Endothelial cell of umbilical vein (primary cell): ENCODE measurements around the gene TMPRSS12.

Experiments
- MYC ChIP-seq: IDR thresholded peaks from one replicate; pipeline ENCODE4 v1.6.1; 2011; ENCODE audit warnings: mild to moderate bottlenecking, low read depth, low read length
- POLR2A ChIP-seq: IDR thresholded peaks from 2 replicates; pipeline ENCODE4 v1.6.1; 2012; ENCODE audit warnings: low read depth, mild to moderate bottlenecking, control low read depth, low read length
- TF ChIP-seq, protein P1 (sequence below), 2 donors: IDR thresholded peaks; 1 replicate in 1 of 2; 2 replicates in 1 of 2; pipeline ENCODE4 v1.5.1; 2011; ENCODE audit warnings: low read length in 2 of 2, mild to moderate bottlenecking in 2 of 2, moderate library complexity in 2 of 2, control low read depth in 1 of 2, inconsistent platforms in 1 of 2, low read depth in 1 of 2; ENCODE audit not compliant: insufficient read depth in 1 of 2; ENCODE audit errors: extremely low read depth in 1 of 2

DNA sequence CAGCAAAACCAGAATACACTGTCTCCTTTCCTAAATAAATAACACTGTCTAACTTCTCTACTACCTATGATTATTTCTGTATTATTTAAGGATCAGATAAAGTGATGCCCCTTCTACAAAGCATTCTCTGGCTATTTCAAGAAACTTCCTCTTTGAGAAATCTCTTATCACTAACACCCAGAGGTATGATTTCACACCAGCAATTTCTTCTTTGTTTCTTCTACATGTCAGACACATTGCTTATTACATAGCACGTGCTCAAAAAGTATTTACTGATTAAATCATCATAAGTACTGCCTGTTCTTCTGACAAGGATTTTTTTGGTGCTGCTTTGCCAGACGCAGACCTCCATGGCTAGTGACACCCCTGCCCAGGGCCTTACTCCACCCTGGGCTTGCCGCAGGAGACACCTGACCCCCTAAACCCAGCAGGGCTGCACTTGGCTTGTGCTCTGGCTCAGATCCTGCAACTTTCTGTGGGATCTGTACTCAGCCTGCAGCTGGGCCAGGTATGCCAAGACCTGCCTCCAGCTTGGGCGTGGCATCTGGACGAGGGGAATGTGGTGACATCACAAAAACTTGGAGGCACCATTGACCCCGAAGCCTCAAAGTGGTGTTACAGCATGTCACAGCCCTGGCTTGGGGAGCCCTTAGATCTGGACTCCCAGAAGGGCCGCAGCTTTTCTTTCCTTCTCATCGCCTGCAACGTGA, 94.2 kb downstream of the TMPRSS12 start:
- TF ChIP-seq POLR2A (no peak), MYC (no peak)
- TF ChIP-seq, protein P1, sequence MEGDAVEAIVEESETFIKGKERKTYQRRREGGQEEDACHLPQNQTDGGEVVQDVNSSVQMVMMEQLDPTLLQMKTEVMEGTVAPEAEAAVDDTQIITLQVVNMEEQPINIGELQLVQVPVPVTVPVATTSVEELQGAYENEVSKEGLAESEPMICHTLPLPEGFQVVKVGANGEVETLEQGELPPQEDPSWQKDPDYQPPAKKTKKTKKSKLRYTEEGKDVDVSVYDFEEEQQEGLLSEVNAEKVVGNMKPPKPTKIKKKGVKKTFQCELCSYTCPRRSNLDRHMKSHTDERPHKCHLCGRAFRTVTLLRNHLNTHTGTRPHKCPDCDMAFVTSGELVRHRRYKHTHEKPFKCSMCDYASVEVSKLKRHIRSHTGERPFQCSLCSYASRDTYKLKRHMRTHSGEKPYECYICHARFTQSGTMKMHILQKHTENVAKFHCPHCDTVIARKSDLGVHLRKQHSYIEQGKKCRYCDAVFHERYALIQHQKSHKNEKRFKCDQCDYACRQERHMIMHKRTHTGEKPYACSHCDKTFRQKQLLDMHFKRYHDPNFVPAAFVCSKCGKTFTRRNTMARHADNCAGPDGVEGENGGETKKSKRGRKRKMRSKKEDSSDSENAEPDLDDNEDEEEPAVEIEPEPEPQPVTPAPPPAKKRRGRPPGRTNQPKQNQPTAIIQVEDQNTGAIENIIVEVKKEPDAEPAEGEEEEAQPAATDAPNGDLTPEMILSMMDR (IDR thresholded peaks at IDR 0.05; ENCODE audit: extremely low read depth in 1 of 2, insufficient read depth in 1 of 2, low read depth in 1 of 2, low read length in 2 of 2): no peak
